ENCODE results near the gene MIER2. TPM values are rescaled to one million over a fixed set of nuclear protein-coding genes. Genes with fewer than 3 reads are reported as not detected.
A peak's percentile ranks its signal among the peaks of the same experiment; 100 is the strongest.

MIER2 gene
- total RNA-seq, 1 donor from 2014 or later: 39.4 TPM

- peaks cover 55% of the 10 kb centered on the region for H3K36me3 ChIP-seq
- DNase-seq (no peak), ATAC-seq (no peak)
- H3K9me3 ChIP-seq: no peaks in the 10 kb centered on the region
- TF ChIP-seq CTCF (IDR thresholded peaks at IDR 0.05): no peak
- no peaks in the 10 kb centered on the region for H3K27me3 ChIP-seq (ENCODE audit: low read depth)
- peaks cover 6% of the 10 kb centered on the region for H3K4me1 ChIP-seq
- intact Hi-C loops (cut with DNase I): no loop called here
- no peak overlapping the region for H3K4me3 ChIP-seq
- peak overlapping the region; percentile 22 for H3K27ac ChIP-seq
Observed at GRCh38 chr19:313988-314815, 30.4 kb downstream of the MIER2 start.

- Histone ChIP-seq H3K4me1 (peaks cover 6% of the 10 kb centered on the region), H3K36me3 (peaks cover 55% of the 10 kb centered on the region), H3K9me3 (no peaks in the 10 kb centered on the region), H3K27ac (peak overlapping the region; percentile 22), H3K4me3 (no peak overlapping the region), H3K27me3 (ENCODE audit: low read depth) (no peaks in the 10 kb centered on the region)
- TF ChIP-seq CTCF (IDR thresholded peaks at IDR 0.05): no peak
- ATAC-seq (no peak), DNase-seq (no peak)
- intact Hi-C loops (cut with DNase I): no loop called here
Observed at GRCh38 chr19:313169-313987, 31.2 kb downstream of the MIER2 start.

GRCh38 chr19:311813-312261, 32.8 kb downstream of the MIER2 start:
- DNase-seq (no peak), ATAC-seq (peak; percentile 25 to 59)
- Histone ChIP-seq H3K27me3 (ENCODE audit: low read depth) (no peaks in the 10 kb centered on the region), H3K27ac (peak overlapping the region; percentile 78), H3K9me3 (no peaks in the 10 kb centered on the region), H3K4me3 (peak overlapping the region; percentile 51), H3K36me3 (peaks cover 70% of the 10 kb centered on the region), H3K4me1 (peaks cover 6% of the 10 kb centered on the region)
- no peak for TF ChIP-seq CTCF (IDR thresholded peaks at IDR 0.05)
- intact Hi-C loops (cut with DNase I): no loop called here

GRCh38 chr19:310781-311496, 33.7 kb downstream of the MIER2 start:
- ATAC-seq (peak in 1 of 2 donors; percentile 5), DNase-seq (no peak)
- Histone ChIP-seq H3K27me3 (ENCODE audit: low read depth) (no peaks in the 10 kb centered on the region), H3K4me3 (peak overlapping the region; percentile 51), H3K36me3 (peaks cover 73% of the 10 kb centered on the region), H3K9me3 (no peaks in the 10 kb centered on the region), H3K4me1 (peaks cover 6% of the 10 kb centered on the region), H3K27ac (peak overlapping the region; percentile 78)
- intact Hi-C loops (cut with DNase I): no loop called here
- TF ChIP-seq CTCF (IDR thresholded peaks at IDR 0.05): no peak

GRCh38 chr19:310141-310651, 34.4 kb downstream of the MIER2 start:
- Histone ChIP-seq H3K36me3 (peaks cover 73% of the 10 kb centered on the region), H3K27me3 (ENCODE audit: low read depth) (no peaks in the 10 kb centered on the region), H3K27ac (peak overlapping the region; percentile 78), H3K9me3 (no peaks in the 10 kb centered on the region), H3K4me1 (peaks cover 6% of the 10 kb centered on the region), H3K4me3 (peak overlapping the region; percentile 51)
- intact Hi-C loops (cut with DNase I): no loop called here
- ATAC-seq: no peak
- no peak for TF ChIP-seq CTCF (IDR thresholded peaks at IDR 0.05)
- no peak for DNase-seq

Measured in lower lobe of right lung (tissue), 2 donors.